GM13977 (cell line): ENCODE data around the gene SPOP.
A peak's percentile ranks its signal among the peaks of the same experiment; 100 is the strongest.

Experiments used
- DNase-seq: peaks from one replicate; pipeline ENCODE4 v3.0.0; 2012; ENCODE audit warnings: low spot score
- in situ Hi-C: fragments of 300-500 bp; cut with MboI; formaldehyde crosslinking; loops from one replicate; pipeline ENCODE4 v1.12.0; 2022; ENCODE audit warnings: low sequenced_read_pairs, low pct_unique_long_range_greater_than_20kb, mixed read lengths, inconsistent platforms; ENCODE audit not compliant: unreplicated experiment
- TF ChIP-seq, protein P1 (sequence below): IDR thresholded peaks from 2 replicates; pipeline ENCODE4 v1.5.1; 2012; ENCODE audit warnings: mild to moderate bottlenecking, control low read depth; ENCODE audit not compliant: insufficient read depth; ENCODE audit errors: extremely low read depth, missing control alignments

SPOP gene

DNA sequence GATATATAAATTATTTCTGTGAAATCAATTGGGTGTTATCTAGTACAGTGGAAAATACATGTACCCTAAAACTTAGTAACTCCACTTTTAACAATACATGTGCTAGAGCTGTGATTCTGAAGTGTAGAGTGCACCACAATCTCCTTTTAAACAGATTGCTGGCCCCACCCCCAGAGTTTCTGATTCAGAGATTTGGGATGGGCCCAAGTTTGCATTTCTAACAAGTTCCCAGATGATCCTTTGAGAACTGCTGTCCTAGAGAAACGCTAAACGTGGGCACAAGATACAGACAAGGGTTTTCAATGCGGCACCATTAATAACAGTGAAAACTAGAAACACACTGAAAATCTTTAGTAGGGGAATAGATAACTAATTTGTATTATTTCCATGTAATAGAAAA lies 53.0 kb downstream of the SPOP start:
- TF ChIP-seq, protein P1, sequence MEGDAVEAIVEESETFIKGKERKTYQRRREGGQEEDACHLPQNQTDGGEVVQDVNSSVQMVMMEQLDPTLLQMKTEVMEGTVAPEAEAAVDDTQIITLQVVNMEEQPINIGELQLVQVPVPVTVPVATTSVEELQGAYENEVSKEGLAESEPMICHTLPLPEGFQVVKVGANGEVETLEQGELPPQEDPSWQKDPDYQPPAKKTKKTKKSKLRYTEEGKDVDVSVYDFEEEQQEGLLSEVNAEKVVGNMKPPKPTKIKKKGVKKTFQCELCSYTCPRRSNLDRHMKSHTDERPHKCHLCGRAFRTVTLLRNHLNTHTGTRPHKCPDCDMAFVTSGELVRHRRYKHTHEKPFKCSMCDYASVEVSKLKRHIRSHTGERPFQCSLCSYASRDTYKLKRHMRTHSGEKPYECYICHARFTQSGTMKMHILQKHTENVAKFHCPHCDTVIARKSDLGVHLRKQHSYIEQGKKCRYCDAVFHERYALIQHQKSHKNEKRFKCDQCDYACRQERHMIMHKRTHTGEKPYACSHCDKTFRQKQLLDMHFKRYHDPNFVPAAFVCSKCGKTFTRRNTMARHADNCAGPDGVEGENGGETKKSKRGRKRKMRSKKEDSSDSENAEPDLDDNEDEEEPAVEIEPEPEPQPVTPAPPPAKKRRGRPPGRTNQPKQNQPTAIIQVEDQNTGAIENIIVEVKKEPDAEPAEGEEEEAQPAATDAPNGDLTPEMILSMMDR, result no peak
- in situ Hi-C loops, result no loop called here
- DNase-seq, result no peak

- no peak for DNase-seq
- in situ Hi-C loops, result no loop called here
- TF ChIP-seq, protein P1, result no peak
These were observed 55.9 kb downstream of the SPOP start for GRCh38 chr17:49621946-49622529.

- in situ Hi-C loops, result no loop called here
- DNase-seq, result no peak
- TF ChIP-seq, protein P1, result no peak
These were observed 56.5 kb downstream of the SPOP start for GRCh38 chr17:49621420-49621819.

GRCh38 chr17:49618028-49618611 lies 59.8 kb downstream of the SPOP start:
- no peak for DNase-seq
- TF ChIP-seq, protein P1, result no peak
- in situ Hi-C loops, result no loop called here

GRCh38 chr17:49616601-49617131 lies 61.2 kb downstream of the SPOP start:
- in situ Hi-C loops, result no loop called here
- TF ChIP-seq, protein P1, result no peak
- no peak for DNase-seq

DNA sequence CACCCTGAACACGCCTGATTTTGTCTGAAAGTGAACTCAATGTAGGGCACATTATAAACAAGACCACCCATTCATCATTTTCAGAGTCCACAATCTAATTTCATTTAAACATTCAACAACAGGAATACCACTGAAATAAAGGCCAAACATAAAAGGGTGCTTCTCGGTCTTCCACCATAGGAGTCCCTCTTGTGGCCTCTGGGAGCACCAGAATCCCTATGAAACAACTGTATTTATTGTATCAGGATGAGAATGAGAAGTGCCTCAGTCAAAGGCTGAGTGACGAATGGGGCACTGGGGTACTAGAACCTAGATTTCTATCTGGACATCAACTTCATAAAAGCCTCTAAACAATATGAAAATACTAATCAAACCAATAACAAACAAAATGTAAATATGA lies 61.8 kb downstream of the SPOP start:
- DNase-seq, result peak; percentile 31
- in situ Hi-C loops, result no loop called here
- TF ChIP-seq, protein P1, result peak; percentile 3
